Measurements from ENCODE around the gene CXorf58. TPM values are rescaled to one million over a fixed set of nuclear protein-coding genes. Genes with fewer than 3 reads are reported as not detected.
A peak's percentile ranks its signal among the peaks of the same experiment; 100 is the strongest.

CXorf58 gene
- total and polyA plus RNA-seq, 2 experiments from 2014 or later, result 0.56 TPM; not detected in 1

GRCh38 chrX:23953908-23954269, 46.1 kb downstream of the CXorf58 start:
- no peaks in the 10 kb centered on the region for H3K9me2 ChIP-seq (ENCODE audit: insufficient read depth)
- ATAC-seq (no peak), DNase-seq (ENCODE audit: low spot score) (no peak)
- no peaks in the 10 kb centered on the region for H3K36me3 ChIP-seq (ENCODE audit: insufficient read depth)
- Mint-ChIP-seq H3K4me1 (peaks cover 21% of the 10 kb centered on the region), H3K27ac (no peak overlapping the region), H3K4me3 (no peak overlapping the region), H3K36me3 (ENCODE audit: low read depth) (no peaks in the 10 kb centered on the region; the same call in 2 of the 3 replicates), H3K9me3 (no peaks in the 10 kb centered on the region), H3K27me3 (ENCODE audit: insufficient read depth, low read depth, poor library complexity) (no peaks in the 10 kb centered on the region)
- H3K4me3 ChIP-seq, result no peak overlapping the region
- H3K4me1 ChIP-seq (ENCODE audit: insufficient read depth), result peaks cover 10% of the 10 kb centered on the region
- no peaks in the 10 kb centered on the region for H3K79me2 ChIP-seq (replicated peaks; ENCODE audit: insufficient read depth)
- H3K27me3 ChIP-seq (ENCODE audit: insufficient read depth), result no peaks in the 10 kb centered on the region
- H3F3A ChIP-seq (replicated peaks; ENCODE audit: low read depth), result no peaks in the 10 kb centered on the region
- H2AFZ ChIP-seq, result no peak overlapping the region
- no peaks in the 10 kb centered on the region for H4K20me1 ChIP-seq (replicated peaks; ENCODE audit: insufficient read depth)
- H3K4me2 ChIP-seq, result no peak overlapping the region
- no peak overlapping the region for H3K27ac ChIP-seq (ENCODE audit: low read depth)
- TF ChIP-seq ZNF331 (CRISPR knock-in tag; IDR thresholded peaks at IDR 0.05; ENCODE audit: low read depth), result no peak
- TF ChIP-seq, protein P1, sequence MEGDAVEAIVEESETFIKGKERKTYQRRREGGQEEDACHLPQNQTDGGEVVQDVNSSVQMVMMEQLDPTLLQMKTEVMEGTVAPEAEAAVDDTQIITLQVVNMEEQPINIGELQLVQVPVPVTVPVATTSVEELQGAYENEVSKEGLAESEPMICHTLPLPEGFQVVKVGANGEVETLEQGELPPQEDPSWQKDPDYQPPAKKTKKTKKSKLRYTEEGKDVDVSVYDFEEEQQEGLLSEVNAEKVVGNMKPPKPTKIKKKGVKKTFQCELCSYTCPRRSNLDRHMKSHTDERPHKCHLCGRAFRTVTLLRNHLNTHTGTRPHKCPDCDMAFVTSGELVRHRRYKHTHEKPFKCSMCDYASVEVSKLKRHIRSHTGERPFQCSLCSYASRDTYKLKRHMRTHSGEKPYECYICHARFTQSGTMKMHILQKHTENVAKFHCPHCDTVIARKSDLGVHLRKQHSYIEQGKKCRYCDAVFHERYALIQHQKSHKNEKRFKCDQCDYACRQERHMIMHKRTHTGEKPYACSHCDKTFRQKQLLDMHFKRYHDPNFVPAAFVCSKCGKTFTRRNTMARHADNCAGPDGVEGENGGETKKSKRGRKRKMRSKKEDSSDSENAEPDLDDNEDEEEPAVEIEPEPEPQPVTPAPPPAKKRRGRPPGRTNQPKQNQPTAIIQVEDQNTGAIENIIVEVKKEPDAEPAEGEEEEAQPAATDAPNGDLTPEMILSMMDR (conservative IDR thresholded peaks at IDR 0.05; ENCODE audit: low read depth in 2 of 2), result peak in 1 of 2 experiments; percentile 24; a peak in 1 of 4 replicates

- H3K36me3 Mint-ChIP-seq (ENCODE audit: low read depth), result no peaks in the 10 kb centered on the region; the same call in 2 of the 3 replicates
- H3K27ac Mint-ChIP-seq, result peak overlapping the region; percentile 48; the same call in 1 of the 2 replicates
- DNase-seq (ENCODE audit: low spot score) (peak; percentile 1), ATAC-seq (no peak)
- Histone ChIP-seq H3K4me1 (ENCODE audit: insufficient read depth) (peaks cover 10% of the 10 kb centered on the region), H3F3A (replicated peaks; ENCODE audit: low read depth) (no peaks in the 10 kb centered on the region), H3K79me2 (replicated peaks; ENCODE audit: insufficient read depth) (no peaks in the 10 kb centered on the region), H3K4me3 (no peak overlapping the region), H4K20me1 (replicated peaks; ENCODE audit: insufficient read depth) (no peaks in the 10 kb centered on the region), H3K36me3 (ENCODE audit: insufficient read depth) (no peaks in the 10 kb centered on the region), H3K9me2 (ENCODE audit: insufficient read depth) (no peaks in the 10 kb centered on the region), H3K27me3 (ENCODE audit: insufficient read depth) (no peaks in the 10 kb centered on the region), H3K4me2 (no peak overlapping the region), H3K27ac (ENCODE audit: low read depth) (no peak overlapping the region), H2AFZ (no peak overlapping the region)
- no peak overlapping the region for H3K4me3 Mint-ChIP-seq
- H3K9me3 Mint-ChIP-seq, result no peaks in the 10 kb centered on the region
- peaks cover 23% of the 10 kb centered on the region for H3K4me1 Mint-ChIP-seq
- no peaks in the 10 kb centered on the region for H3K27me3 Mint-ChIP-seq (ENCODE audit: insufficient read depth, low read depth, poor library complexity)
- TF ChIP-seq ZNF462 (CRISPR knock-in tag; IDR thresholded peaks at IDR 0.05) (no peak), POLR2AphosphoS5 (IDR thresholded peaks at IDR 0.05; ENCODE audit: low read depth) (no peak), EZH2 (IDR thresholded peaks at IDR 0.05; ENCODE audit: low read depth, unreplicated experiment) (no peak), EZH2phosphoT487 (IDR thresholded peaks at IDR 0.05; ENCODE audit: unreplicated experiment) (no peak)
- TF ChIP-seq, protein P1 (conservative IDR thresholded peaks at IDR 0.05; ENCODE audit: low read depth in 2 of 2), result no peak
- TF ChIP-seq, protein P2, sequence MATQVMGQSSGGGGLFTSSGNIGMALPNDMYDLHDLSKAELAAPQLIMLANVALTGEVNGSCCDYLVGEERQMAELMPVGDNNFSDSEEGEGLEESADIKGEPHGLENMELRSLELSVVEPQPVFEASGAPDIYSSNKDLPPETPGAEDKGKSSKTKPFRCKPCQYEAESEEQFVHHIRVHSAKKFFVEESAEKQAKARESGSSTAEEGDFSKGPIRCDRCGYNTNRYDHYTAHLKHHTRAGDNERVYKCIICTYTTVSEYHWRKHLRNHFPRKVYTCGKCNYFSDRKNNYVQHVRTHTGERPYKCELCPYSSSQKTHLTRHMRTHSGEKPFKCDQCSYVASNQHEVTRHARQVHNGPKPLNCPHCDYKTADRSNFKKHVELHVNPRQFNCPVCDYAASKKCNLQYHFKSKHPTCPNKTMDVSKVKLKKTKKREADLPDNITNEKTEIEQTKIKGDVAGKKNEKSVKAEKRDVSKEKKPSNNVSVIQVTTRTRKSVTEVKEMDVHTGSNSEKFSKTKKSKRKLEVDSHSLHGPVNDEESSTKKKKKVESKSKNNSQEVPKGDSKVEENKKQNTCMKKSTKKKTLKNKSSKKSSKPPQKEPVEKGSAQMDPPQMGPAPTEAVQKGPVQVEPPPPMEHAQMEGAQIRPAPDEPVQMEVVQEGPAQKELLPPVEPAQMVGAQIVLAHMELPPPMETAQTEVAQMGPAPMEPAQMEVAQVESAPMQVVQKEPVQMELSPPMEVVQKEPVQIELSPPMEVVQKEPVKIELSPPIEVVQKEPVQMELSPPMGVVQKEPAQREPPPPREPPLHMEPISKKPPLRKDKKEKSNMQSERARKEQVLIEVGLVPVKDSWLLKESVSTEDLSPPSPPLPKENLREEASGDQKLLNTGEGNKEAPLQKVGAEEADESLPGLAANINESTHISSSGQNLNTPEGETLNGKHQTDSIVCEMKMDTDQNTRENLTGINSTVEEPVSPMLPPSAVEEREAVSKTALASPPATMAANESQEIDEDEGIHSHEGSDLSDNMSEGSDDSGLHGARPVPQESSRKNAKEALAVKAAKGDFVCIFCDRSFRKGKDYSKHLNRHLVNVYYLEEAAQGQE (IDR thresholded peaks at IDR 0.05; ENCODE audit: unreplicated experiment), result no peak
These were observed 46.6 kb downstream of the CXorf58 start for GRCh38 chrX:23954396-23954795.
